HG02642 (cell line): Measurements from ENCODE around the gene CAB39.
A peak's percentile ranks its signal among the peaks of the same experiment; 100 is the strongest.
"Not testable (repeated sequence)": the region's sequence is repeated elsewhere in the genome, so short reads cannot be mapped to it uniquely, and the experiment has no call there.

ENCODE experiments used
- ATAC-seq: cut with Tn5 transposase; IDR thresholded peaks from one replicate; pipeline ENCODE4 v1.9.1; 2021; ENCODE audit warnings: mild to moderate bottlenecking; ENCODE audit not compliant: unreplicated experiment, poor library complexity

Gene CAB39

DNA sequence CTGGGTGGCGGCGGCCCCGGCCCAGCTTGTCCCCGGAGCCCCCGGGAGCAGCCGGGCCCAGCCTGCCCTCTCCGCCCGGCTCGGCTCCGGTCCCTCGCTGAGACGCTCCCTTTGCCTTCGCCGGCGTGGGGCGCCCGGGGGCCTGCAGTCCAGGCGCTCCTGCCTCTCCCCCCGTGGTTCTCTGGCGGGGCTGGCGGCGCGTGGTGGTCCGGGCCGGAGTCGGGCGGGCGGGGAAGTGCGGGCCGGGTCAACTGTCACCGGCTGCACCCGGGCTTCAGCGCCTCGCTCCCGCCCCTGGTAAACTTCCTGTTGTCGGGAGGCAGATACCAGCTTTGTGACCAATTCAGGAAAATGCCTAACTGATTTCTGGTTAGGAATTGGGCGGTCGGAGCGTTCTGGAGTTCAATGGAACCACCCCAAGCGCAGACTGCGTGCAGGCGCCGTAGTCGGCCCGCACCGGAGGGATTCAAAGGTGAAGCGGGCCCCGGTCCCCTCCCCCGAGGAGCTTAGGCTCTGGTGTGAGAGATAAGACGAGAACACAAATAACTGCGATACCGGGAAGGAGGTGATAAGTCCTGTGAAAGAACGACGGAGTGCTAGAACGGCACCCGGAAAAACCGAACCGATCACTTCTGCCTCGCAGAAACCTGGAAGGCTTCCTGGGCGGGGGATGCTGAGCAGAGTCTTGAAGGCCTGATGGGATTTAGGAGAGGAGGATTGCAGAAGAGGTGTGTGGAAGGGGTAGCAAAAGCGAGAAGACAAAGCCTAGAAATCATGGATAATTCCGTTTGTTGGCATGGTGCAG is 891 bp downstream of the CAB39 start:
- peak; percentile 28 for ATAC-seq

DNA sequence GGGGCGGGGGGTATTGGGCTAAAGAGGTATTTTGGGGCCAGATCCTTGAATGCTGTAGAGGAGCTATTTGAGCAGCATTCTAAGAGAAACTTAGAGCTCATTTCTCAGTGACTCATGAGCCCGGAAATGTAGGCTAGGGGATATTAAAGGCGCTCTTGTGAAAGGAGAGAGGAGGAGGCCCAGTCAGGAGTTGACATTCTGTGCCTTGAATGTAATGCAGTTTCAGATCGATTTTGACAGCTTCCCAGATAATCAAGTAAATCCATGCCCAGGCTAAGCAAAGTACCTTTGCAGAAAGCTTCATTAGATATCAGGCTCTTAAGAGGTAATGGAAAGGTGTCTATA is 1.5 kb downstream of the CAB39 start:
- no peak for ATAC-seq

DNA sequence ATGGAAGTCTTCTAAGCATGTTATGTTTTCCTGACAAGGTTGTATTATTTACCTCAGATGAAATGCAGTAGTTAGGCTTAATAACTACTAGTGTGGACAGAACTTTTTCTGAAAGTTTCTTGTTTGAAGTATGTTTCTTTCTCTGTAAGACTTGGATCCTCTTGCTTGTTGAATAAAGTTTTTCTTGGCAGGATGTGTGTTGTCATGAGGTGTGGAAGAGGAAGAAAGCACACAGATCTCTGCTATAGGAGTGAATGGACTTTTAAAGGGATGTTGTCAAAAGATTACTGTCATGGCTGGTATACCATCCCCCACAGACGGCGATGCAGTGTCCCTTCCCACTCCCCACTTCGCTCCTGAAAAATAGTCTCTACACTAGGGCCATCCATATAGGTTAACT is 2.6 kb downstream of the CAB39 start:
- ATAC-seq = no peak

DNA sequence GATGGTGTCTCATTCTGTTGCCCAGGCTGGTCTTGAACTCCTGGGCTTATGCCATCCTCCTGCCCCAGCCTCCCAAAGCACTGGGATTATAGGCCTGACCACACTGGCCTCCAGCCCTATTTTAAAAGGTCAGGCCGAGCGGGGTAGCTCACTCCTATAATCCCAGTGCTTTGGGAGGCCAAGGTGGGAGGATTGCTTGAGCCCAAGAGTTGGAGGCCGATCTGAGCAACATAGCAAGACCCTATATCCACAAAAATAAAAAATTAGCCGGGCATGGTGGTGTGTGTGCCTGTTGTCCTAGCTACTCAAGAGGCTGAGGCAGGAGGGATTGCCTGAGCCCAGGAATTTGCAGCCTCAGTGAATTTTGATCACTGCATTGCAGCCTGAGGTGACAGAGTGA is 3.9 kb downstream of the CAB39 start:
- no peak for ATAC-seq

DNA sequence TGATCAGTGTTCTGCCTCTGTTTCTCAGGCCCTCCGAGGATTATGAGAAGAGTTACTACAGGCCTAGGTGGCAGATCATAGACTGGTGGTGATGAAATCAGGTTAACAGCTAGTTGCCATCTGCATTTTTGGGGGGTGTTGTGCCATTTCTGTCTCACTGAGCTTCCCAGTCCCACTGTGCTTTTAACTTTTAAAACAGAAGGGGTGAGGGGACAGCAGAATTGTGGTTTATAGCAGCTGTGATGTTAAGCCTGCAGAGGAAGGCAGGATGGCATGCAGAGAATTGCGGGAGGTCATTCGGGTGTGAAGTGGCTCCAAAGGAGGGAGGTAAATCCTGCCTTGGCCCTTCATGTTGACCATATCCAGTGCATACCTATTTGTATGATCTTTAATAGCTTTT is 5.0 kb downstream of the CAB39 start:
- ATAC-seq = no peak

DNA sequence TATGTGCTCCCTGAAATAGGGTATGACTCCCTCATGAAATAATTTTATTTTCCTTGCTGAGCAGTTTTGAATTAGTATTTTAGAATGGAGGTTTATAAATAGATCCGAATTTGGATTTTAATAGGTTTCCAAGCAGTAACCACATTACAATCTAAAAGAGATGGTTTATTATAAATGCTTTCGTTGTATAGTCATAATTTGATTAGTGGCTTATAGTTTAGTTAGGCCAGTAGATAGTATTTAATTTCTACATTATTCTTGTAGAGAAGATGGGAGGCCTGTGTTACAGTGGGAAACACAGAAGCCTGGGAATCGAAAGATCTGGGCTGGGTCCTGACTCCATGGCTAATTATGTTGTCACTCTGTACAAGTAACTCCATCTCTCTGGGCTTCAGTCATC is 6.7 kb downstream of the CAB39 start:
- ATAC-seq = no peak

DNA sequence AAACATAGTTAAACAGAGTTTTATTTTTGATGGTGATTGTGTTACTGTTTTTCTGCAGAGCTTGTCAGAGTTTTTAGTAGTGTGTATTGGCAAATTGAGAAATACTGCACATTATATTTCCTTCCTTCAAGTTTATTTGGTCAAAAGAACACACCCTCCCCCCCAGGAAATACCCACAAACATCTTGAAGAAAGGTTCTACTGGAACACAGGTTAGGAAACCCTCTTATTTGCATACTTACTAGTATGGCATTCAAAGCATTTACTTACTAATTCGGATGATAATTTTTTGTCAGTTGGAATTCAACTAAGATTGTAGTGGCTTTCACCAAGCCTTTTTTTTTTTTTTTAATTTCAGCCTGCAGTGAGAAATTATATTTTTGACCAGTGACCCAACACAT is 9.1 kb downstream of the CAB39 start:
- ATAC-seq = no peak

DNA sequence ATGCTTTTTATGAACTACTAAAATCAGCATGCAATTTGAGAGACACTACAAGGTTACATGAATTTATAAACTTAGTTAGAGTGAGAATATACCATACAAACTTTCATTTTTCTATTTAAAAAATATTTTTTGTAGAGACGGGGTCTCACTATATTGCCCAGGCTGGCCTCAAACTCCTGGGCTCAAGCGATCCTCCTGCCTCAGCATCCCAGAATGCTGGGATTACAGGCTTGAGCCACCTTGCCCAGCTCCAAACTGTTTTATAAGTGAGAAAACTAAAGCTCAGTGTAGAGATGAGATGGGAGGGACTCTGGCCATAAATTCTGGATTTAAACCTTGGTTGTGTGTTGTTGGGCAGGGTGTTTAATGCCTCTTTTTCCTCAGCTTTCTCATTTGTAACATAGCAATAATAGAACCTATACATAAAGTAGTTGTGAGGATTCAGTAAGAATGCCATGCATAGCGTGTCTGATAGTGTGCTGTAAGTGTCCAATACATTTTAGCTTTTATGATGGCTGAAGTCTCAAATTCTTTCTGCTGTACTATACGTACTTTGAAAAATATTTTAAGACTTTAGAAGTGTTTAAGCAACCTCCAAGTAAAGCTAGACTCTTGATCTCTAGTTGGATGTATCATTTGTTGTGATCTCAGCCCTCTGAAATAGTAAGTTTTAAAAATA is 9.7 kb downstream of the CAB39 start:
- no peak for ATAC-seq

DNA sequence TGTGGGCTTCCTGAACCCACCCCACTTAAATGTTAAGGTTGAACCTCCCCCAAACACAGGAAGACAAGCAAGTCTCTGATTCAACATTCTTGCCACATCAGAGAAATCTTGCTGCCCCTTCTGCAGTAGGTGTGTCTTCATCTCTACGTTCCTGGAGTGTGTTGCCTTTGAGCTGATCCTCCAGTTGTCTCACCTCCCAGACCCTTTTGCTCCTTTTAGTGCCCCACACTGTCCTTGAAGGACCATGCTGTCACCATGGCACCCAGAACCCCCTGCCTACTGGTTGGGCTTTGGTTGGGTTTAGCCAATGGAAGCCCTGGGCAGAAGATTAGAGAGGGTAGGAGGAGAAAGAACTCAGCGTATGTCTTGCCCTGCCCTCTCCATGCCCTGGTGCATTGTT is 10.7 kb downstream of the CAB39 start:
- ATAC-seq = no peak

DNA sequence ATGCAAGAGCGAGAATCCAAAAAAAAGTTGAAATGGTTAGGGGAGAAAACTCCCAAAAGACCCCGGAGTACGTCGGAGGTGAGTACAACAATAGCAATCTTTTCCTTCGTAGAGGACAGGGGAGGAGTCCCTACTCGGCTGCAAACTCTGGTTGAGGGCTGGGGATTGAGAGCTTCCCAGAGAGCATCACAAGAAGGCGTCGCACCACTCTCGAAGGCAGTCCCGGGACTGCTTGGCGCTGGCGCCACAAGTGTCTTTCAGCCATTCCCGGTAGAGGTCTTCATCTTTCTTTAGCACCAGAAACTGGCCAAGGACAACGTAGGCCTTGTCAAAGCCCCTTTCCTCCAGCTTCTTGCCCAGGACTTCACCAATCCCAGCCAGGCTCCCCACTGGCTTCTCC is 12.3 kb downstream of the CAB39 start:
- not testable (repeated sequence) for ATAC-seq

DNA sequence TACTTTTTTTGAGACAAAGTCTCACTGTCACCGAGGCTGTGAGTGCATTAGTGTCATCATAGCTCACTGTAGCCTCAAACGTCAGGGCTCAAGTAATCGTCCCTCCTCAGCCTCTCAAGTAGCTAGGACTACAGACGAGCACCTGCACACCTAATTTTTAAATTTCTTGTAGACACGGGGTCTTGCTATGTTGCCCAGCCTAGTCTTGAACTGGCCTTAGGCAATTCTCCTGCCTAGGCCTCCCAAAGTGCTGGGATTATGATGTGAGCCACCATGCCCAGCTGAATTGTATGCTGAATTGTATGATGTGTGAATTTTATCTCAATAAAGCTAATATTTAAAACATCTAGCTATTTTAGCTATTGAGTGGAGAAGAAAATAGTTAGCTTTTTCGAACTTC is 18.9 kb downstream of the CAB39 start:
- no peak for ATAC-seq

DNA sequence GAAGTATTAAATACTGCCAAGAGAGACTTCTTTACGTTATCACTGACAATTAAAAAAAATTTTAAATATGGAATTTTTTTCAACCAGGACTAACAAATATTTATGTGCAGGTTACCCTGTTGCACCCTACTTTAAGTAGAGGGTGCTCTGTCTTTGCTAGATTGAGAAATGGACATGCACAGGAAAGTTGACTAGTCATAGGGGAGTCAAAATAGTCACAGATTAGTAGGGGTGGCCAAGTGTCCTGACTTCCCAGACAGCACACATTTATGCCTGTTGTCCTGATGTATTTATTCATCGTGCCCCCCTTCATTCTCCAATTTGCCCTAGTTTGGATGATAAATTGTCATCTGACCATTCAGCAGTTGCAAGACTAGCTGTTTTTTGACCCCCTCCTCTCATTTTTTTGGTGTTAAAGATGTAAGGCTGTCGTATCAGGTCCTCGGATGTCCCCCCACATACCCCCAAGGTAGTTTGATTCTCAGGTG is 20.3 kb downstream of the CAB39 start:
- ATAC-seq = no peak

DNA sequence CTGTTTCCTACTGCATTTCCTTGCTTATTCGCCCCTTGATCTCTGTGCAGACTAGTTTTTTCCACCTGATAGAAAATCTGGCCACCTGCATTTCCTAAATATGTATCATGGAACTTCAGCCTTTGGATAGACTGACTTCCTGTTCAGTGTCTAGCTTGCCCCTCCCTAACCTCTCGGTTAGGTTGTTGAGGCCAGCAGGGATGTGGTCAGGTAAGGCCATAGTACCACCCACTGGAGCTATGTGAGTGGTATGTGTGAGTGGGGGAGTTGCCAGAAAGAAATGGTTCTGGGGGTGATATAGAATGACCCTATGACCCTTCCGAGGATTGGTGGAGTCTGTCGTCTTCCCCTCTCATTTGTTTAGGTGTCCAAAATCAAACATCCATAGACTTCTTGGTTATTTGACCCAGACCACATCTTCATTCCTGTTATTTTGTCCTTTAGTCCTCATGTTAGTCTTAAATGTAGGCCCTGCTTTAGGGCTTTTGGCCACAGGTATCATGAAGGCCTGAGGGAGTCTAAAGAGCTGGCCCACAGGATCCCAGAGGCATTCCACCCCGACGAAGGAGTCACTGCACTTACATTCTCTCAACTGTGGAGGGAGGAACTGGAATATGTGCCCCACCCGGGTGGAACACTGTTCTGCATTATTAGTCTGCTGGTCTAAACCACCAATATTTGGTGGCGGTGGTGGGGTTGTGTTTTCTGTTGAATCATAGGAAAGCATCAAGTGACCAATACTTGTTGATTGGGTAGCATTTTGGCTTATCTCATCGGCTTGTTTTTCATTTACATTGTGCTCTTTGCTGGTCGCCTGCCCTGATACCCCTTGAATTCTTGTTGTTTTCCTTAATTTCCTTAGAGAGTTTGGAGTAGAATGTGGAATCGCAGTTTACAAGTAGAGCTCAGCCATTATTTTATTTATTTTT is 21.9 kb downstream of the CAB39 start:
- ATAC-seq = no peak

DNA sequence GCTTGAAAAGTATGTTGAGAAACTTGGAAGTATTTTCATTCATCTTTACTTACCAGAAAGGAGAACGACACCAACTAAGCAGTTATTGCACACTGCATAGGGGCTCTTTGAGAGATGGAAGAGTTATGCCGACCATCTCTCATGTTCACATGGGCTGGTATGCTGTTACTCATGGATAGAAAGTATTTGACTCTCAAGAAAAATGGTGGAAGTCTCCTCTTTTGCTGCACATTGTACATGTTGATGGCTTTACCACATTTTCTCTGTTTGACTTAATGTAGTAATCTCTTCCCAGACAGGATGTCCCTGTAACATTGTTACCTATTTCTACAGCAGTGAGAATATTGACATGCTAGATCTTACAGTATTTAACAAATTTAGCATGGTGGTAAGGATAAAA is 23.2 kb downstream of the CAB39 start:
- ATAC-seq = no peak

DNA sequence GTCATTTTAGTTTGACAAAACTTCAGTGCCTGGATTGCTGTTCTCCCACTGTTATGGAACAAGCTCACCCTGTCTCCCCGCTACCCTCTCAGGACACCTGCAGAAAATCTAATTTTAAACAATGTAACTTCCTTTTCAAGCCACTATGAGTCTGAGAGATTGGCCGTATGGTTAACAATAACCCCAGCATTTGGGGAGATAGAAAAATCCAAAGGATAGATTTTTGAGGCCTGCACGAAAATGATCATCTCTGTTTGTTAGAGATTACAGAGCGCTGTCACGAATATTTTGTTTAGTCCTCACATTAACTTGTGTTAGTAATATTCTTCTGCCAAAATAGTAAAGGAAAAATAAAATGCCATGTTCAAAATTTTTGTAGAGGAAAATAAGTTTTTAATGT is 24.7 kb downstream of the CAB39 start:
- ATAC-seq = no peak

DNA sequence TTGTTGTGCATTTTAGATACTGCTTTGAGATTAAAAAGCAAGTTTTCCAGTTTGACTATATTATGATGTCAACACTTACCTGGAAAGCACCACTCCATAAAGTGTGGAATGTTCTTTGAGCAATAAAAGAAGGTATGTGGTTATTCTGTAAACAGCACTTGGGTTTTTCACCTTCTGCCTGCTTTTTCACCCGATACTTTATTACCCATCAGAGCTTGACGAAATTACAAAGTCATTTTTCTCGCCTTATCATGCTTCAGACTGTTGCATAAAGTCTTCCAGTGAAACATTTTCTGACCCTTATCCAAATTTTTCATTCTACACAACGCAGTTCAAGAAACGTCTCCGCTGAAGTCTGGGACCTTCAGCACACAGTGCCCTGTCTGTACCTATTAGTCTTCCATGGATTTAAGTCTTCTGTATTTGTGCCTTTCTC is 25.2 kb downstream of the CAB39 start:
- ATAC-seq = no peak

DNA sequence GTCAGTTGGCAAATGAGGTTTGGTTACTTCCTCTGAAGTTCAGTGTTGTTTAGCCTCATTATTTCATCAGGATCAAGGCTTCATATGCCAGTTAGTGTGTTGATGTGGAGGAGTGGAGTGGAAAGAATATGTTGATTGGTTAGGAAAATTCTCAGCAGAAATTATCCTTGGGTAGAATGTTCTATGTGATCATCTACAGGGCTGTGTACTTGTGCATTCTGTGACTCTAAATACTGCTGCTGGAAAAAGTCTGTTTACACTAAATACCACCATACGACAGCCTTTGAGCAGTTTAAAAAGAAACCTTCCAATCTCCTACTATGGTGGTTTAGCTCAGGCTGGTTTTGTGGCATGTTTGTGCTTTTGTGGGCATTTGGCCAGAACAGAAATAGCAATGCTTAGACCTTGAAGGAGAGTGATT is 25.8 kb downstream of the CAB39 start:
- no peak for ATAC-seq

DNA sequence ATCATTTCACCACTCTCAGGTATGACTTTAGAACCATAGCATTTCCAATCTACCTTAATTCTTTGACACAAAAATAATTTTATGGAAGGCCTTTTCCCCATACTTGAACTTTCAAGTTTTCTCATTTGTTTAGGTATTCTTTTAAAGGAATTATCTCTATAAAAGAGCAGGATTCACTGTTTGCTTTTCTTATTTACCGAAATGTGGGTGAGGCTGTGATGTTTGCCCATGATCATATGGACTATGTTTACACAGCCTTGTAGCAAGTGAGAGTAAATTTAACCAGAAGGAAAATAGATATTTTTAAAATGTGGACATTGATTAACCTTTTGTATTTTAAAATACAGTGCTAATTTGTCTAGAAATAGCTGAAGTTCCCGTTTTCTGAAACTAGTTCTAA is 26.3 kb downstream of the CAB39 start:
- no peak for ATAC-seq

DNA sequence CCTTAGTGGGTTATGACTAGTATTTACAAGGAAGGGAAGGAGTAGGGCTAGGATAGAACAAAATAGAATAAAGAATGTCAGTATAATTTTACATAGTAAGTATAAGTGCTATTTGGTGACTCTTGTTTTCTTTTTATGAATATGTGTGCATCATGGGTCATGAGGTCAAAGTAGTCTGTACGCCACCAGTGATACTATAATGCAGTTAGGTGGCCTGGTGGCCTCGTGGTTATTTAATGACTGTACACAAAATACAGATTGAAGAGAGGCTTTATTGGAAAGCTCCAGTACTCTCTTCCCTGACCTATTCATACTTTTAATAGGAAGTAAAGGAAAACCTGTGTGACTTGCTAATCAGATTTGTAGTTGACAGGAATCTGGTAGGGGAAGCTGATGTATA is 27.3 kb downstream of the CAB39 start:
- ATAC-seq = no peak

DNA sequence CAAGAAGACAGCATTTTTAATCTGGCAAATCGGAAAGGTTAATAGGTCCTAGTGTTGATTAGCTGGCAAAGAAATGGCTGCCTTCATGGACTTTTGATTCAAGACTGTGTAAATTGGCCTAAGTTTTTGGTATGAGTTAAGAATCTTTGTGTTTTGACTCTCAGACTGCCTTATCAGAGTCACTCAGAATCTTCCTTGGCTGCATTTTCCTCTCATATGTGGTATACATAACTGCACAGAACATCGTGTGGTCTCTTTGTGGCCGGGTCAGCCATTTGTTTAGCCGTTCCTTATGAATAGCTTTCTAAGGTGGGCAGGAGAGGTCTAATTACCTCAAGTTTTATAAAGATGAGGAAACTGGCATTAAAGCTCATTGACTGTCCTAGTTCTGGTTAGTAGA is 30.1 kb downstream of the CAB39 start:
- no peak for ATAC-seq

DNA sequence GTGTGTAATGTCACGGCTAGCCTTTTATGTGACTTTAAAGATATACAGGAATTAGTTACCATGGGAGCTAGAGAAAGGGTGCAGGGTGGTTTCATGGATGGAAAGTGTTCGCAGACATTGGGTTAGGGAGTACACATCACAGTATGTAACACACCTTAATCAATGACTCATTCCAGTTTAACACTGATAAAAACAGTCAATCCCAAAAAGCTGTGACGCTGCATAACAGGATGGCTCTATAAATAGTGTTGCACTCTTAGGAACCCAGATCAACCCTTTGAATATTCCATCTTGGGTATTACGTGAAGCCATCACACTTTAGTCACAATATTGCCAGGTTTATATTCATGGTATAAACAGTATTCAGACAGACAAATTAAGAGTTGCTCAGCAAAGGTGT is 33.6 kb downstream of the CAB39 start:
- ATAC-seq = no peak
